Hematopoietic multipotent progenitor cell treated with erythropoietin and hydrocortisone succinate and interleukin-3 and kit ligand, for 4 days (in vitro differentiated cells): ENCODE measurements around the gene IRGM.
"Not testable (repeated sequence)": the region's sequence is repeated elsewhere in the genome, so short reads cannot be mapped to it uniquely, and the experiment has no call there.

Experiments
- DNase-seq: peaks from one replicate; pipeline ENCODE4 v3.0.0-alpha.2; 2015

Gene IRGM

GRCh38 chr5:150846308-150846653 is at the start of gene IRGM:
Gene IRGM (plus strand): TSS chr5:150846521. CDS start chr5:150848124, 1,603 bp downstream.
- DNase-seq = not testable (repeated sequence)

GRCh38 chr5:150797384-150797783 is 48.9 kb upstream of the IRGM start:
- no peak for DNase-seq

DNA sequence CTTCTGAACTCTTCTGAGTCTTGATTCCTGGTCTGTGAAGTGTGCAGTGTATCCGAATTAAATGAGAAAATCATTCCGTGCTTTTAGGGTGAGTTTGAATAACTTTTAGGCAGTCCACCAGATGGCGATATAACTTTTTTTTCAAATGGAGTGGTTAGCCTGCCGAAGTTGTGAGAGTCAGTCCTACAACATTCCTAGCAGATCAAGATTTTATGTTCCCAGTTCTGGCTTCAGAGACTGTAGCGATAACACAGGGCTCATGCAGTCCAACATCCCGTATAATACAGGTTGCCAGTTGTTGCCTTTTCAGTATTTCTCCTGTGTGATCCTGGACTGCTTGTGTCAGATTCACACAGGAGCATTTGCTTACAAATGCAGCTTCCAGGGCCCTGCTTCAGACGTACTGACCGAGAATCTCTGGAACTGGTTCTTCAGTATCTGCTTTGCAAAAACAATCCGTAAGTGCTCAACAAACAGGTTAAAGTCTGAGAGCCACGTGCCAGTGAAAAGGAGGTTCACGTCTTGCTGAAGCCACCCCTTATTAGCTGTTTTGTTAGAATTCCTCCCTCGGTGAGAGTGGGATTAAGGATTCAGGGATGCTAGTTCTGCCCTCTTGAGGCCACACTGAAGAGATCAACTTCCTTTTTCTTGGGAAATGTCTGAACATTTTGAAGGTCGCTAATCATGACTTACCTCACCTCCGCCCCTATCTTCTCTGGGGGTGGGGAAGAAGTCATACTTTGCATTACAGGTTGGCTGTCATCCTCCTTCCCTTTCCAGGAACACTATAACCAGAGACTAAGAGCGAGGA is 45.0 kb upstream of the IRGM start:
- DNase-seq = peak; percentile 83

DNA sequence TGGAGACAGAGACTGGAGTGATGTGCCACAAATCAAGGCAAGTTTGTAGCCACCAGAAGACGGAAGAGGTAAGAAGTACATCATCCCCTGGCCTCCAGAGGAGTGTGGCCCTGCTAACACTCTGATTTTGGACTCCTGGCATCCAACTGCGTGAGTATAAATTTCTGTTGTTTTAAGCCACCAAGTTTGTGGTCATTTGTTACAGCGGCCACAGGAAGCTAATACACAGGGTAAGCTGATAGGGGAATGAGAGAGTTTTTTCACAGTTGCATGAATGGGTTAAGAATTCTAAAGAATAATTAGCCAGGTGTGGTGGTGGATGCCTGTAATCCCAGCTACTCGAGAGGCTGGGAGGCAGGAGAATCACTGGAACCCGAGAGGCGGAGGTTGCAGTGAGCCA is 41.9 kb upstream of the IRGM start:
- DNase-seq = no peak

- DNase-seq = no peak
Measured at GRCh38 chr5:150809363-150809762, 37.0 kb upstream of the IRGM start.

DNA sequence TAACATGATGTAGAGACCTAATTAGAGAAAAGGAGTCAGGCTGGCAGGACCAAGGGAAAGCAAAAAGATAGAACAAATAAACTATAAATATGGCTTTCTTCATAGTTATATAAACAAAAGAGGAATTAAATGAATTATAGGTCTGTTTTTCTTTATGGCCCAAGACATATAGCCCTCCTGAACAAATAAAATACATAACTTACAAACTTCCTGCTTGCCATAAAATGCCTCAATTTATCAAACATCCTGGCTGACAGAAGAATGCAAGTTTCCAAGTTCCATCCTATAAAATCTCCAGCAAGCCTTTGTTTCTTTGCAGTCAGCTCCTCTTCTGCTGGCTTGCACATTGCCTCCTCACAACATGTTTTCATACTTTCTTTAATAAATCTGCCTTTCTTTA is 31.3 kb upstream of the IRGM start:
- no peak for DNase-seq

GRCh38 chr5:150816946-150817345 is 29.4 kb upstream of the IRGM start:
- DNase-seq = no peak

DNA sequence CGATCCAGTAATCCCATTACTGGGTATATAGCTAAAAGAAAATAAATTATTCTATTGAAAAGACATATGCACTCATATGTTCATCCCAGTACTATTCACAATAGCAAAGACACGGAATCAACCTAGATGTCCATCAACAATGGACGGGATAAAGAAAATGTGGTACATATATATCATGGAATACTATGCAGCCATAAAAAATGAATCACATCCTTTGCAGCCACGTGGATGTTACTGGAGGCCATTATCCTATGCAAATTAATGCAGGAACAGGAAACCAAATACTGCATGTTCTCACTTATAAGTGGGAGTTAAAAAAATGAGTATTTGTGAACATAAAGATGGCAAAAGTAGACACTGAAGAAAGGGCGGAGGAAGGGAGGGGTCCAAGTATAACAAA is 16.6 kb upstream of the IRGM start:
- no peak for DNase-seq

GRCh38 chr5:150831821-150832220 is 14.5 kb upstream of the IRGM start:
- DNase-seq = not testable (repeated sequence)

DNA sequence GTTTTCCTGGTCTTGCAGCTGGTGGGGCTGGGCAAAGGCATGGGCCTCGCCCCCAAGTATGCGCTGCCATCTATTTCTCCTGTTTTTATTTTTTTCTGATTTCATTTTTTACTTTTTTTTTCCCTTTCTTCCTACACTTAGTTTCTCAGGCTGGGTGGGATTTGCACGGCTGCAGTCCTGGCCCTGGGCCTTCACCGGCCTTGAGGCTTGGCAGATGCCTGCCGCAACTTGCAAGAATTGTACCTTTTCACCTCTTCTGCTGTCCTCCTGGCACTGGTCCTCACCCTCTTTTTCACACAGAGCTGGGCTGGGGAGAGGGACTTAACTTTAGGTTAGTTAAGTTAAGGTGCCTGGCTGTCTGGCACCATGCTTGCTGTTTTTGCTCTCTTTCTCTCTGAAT is 10.3 kb upstream of the IRGM start:
- DNase-seq = no peak

DNA sequence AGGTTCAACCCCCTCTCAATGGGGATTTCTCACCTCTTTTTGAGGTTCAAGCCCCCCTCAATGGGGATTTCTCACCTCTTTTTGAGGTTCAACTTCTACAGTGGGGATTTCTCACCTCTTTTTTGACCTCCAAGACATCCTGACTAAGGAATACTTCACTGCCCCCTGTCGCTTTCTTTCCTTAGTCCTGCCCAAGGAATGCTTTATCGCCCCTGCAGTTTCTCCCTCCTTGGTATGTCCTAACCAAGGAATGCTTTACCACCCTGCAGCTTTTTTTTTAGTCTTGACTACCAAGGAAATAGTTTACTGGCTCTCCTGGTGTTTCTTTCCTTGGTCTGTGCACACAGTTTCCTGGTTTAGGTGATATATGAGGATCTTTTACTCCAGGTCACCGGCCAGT is 9.6 kb upstream of the IRGM start:
- no peak for DNase-seq

DNA sequence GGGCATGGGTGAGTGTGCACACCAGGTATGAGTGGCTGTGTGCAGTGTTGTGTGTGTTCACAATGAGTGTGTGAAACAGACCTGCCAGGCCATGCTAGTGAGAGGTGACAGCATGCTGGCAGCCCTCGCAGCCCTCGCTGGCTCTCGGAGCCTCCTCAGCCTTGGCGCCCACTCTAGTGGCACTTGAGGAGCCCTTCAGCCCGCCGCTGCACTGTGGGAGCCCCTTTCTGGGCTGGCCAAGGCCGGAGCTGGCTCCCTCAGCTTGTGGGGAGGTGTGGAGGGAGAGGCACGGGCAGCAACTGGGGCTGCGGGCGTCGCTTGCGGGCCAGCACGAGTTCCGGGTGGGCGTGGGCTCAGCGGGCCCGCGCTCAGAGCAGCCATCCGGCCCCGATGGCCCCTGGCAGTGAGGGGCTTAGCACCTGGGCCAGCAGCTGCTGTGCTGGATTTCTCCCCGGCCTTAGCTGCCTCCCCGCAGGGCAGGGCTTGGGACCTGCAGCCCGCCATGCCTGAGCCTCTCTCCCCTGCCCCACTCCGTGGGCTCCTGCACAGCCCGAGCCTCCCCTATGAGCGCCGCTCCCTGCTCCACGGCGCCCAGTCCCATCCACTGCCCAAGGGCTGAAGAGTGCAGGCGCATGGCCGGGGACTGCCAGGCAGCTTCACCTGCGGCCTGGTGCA is 999 bp upstream of the IRGM start:
- DNase-seq = not testable (repeated sequence)

DNA sequence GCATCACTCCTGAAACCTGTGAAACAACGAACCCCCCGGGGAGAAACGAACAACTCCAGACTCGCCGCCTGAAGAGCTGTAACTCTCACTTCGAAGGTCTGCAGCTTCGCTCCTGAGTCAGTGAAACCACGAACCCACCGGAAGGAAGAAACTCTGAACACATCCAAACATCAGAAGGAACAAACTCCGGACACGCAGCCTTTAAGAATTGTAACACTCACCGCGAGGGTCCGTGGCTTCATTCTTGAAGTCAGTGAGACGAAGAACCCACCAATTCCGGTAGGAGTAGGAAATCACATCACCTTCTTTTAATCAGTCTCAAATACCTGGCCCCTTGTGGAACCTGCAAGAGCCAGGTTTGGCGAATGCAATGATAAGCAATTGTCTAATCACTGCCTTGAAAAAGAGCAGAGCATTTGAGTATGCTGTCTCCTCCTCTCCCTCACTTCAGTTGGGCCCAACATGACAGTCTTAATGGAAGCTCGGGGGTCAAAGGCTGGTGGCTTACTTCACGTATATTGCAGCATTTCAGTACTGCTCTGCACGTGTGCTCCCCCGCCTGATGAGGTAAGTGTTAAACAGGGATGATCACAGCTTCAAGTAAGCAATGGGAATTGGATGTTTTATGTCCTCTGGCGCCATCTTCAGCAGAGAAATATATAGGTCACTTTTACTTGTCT is 473 bp downstream of the IRGM start:
- DNase-seq = peak; percentile 95

DNA sequence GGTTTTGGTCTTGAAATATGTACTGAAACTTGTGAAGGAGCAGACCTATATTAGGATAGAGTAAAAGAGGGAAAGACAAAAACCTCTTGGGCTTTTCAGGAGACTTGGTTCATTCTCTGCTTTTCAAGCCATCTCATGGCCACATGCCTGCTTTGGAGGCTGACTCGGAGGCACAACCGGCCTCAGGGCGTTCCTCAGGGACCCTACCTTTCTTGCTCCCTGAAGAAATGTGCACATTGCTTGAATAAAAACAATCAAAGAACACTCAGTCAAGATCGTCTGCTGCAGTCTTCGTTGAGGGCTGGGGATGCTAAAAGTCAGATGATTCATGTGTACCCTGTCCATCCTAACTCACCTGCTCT is 994 bp downstream of the IRGM start:
- DNase-seq = no peak

- DNase-seq = no peak
Measured at GRCh38 chr5:150848271-150848670, 1.9 kb downstream of the IRGM start.

GRCh38 chr5:150851039-150851438 is 4.7 kb downstream of the IRGM start:
- peak; percentile 10 for DNase-seq

DNA sequence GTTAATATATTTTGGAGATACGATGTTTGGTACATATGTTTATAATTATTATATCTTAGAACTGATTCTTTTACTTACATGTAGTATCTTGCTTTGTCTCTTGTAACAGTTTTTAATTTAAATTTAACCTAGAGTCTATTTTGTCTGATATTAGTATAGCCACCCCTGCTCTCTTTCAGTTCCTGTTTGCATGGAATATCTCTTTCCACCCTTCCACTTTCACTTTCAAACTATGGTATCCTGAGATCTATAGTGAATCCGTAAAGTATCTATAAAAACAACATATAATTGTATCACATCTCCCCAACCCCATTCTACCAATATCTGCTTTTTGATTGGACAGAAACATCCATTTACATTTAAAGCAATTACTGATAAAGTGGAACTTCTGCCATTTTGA is 7.2 kb downstream of the IRGM start:
- DNase-seq = no peak

DNA sequence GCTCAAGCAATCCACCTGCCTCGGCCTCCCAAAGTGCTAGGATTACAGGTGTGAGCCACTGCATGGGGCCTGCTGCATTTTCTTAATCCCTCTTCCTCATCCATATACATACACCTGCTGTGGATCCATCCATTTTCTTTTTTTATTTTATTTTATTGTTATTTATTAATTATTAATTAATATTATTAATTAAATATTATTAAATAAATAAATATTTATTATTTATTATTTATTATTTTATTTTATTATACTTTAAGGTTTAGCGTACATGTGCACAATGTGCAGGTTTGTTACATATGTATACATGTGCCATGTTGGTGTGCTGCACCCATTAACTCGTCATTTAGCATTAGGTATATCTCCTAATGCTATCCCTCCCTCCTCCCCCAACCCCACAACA is 10.4 kb downstream of the IRGM start:
- not testable (repeated sequence) for DNase-seq

GRCh38 chr5:150860246-150860821 is 14.0 kb downstream of the IRGM start:
- DNase-seq = no peak

- peak; percentile 12 for DNase-seq
Measured at GRCh38 chr5:150862070-150862469, 15.7 kb downstream of the IRGM start.

DNA sequence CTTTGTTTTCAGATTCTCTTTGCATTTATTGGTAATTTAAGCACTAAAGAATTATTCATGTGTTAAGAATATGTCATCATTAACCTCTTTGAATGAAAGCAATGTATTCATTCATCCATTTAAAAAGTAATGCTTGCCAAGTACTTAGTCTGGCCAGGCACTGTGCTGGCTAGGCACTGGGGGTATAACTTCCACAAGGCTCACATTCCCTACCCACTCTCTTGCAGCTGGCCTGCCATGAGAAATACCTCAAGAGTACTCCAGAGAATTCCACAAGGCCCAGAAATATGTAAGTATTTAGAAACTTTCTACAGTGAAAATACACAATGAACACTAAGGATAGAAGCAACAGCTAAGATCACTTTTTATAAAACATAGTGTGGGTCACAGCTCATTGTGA is 33.0 kb downstream of the IRGM start:
- DNase-seq = no peak

DNA sequence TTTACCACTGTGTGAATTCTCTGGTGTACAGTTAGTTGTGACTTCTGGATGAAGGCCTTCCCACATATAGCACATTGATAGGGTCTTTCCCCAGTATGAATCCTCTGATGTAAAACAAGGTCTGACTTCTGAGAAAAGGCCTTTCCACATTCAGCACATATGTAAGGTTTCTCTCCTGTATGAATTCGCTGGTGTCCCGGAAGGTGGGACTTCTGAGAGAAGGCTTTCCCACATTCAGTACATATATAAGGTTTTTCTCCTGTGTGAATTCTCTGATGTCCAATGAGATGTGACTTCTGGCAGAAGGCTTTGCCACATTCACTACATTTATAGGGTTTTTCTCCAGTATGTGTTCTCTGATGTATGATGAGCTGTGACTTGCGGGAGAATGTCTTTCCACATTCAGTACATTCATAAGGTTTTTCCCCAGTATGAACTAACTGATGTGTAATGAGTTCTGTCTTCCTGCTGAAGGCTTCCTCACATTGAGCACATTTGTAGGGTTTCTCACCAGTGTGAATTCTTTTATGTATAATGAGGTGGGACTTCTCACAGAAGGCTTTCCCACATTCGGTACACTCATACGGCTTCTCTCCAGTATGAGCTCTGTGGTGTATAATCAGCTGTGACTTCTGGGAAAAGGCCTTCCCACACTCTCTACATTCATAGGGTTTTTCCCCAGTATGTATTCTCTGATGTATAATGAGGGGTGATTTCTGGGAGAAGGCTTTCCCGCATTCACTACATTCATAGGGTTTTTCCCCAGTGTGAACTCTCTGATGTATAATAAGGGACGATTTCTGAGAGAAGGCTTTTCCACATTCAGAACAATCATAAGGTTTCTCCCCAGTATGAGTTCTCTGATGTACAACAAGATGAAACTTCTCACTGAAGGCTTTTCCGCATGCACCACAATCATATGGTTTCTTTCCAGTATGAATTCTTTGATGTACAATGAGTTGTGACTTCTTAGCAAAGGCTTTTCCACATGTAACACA is 49.4 kb downstream of the IRGM start:
- DNase-seq = no peak
